GM12873 (cell line): ENCODE measurements around the gene CEL.

Experiments used
- CTCF ChIP-seq: IDR thresholded peaks from 2 replicates; pipeline ENCODE4 v1.5.1; 2012; ENCODE audit warnings: low read depth, mild to moderate bottlenecking, moderate library complexity, low read length, control low read depth; ENCODE audit not compliant: insufficient read depth; ENCODE audit errors: missing control alignments

CEL gene

GRCh38 chr9:133058550-133059320 is 3.0 kb upstream of the CEL start:
- TF ChIP-seq CTCF = no peak

GRCh38 chr9:133059623-133060022 is 2.2 kb upstream of the CEL start:
- no peak for TF ChIP-seq CTCF

GRCh38 chr9:133060417-133060841 is 1.4 kb upstream of the CEL start:
- peak; percentile 30 for TF ChIP-seq CTCF

GRCh38 chr9:133063159-133063499 is 1.3 kb downstream of the CEL start:
- no peak for TF ChIP-seq CTCF

GRCh38 chr9:133063500-133064231 is 1.9 kb downstream of the CEL start:
- TF ChIP-seq CTCF = no peak

GRCh38 chr9:133064241-133065069 is 2.7 kb downstream of the CEL start:
- no peak for TF ChIP-seq CTCF

- no peak for TF ChIP-seq CTCF
Observed at GRCh38 chr9:133065070-133065388, 3.2 kb downstream of the CEL start.
